Activated CD8-positive, alpha-beta T cell treated with anti-CD3 and anti-CD28 coated beads for 36 hours (primary cell): Measurements from ENCODE around the gene PDLIM1. TPM values are rescaled to one million over a fixed set of nuclear protein-coding genes. Genes with fewer than 3 reads are reported as not detected.

ENCODE experiments used
- ATAC-seq: fragments of 200-7000 bp; cut with Tn5 transposase; one replicate; pipeline ENCODE4 v1.10.0; 2021; ENCODE audit warnings: mild to moderate bottlenecking, moderate library complexity
- CTCF ChIA-PET: fragments of 350-600 bp; sonication (Branson Sonifier 250); formaldehyde crosslinking; loops from one replicate; lab custom pipeline; 2021; ENCODE audit warnings: antibody characterized with exemption; lab: Charles Lee
- POLR2A ChIA-PET: fragments of 350-600 bp; sonication (Branson Sonifier 250); formaldehyde crosslinking; loops from one replicate; lab custom pipeline; 2021; ENCODE audit warnings: antibody characterized with exemption; lab: Charles Lee
- DNase-seq: peaks from one replicate; pipeline ENCODE4 v3.0.0-alpha.2; 2020
- H3K27ac Mint-ChIP-seq: one replicate; pipeline ENCODE4 v1.8.0; 2021; ENCODE audit warnings: mild to moderate bottlenecking, mixed read lengths
- H3K27me3 Mint-ChIP-seq: one replicate; pipeline ENCODE4 v1.8.0; 2021; ENCODE audit warnings: mixed read lengths
- H3K36me3 Mint-ChIP-seq: one replicate; pipeline ENCODE4 v1.8.0; 2021; ENCODE audit warnings: low read depth, mixed read lengths
- H3K4me1 Mint-ChIP-seq: one replicate; pipeline ENCODE4 v1.8.0; 2021; ENCODE audit warnings: low read depth, mixed read lengths
- H3K4me3 Mint-ChIP-seq: one replicate; pipeline ENCODE4 v1.8.0; 2021; ENCODE audit warnings: mild to moderate bottlenecking, moderate library complexity, mixed read lengths
- H3K9me3 Mint-ChIP-seq: one replicate; pipeline ENCODE4 v1.8.0; 2021; ENCODE audit warnings: mixed read lengths
- intact Hi-C: fragments of 100-400 bp; cut with micrococcal nuclease; formaldehyde crosslinking; loops from one replicate; pipeline ENCODE4 v1.10.0; 2022
- total RNA-seq, 2 experiments: library from RNA; stranded (reverse); gene quantifications; one replicate each; pipeline ENCODE4 v1.2.3, GENCODE V29; 2021
- TF ChIP-seq, protein P1 (sequence below): fragments of 200-600 bp; IDR thresholded peaks from one replicate; pipeline ENCODE4 v1.8.0; 2022; ENCODE audit warnings: antibody characterized with exemption, mild to moderate bottlenecking

PDLIM1 gene
- total RNA-seq, 2 experiments from 2014 or later, result 0.74 to 1.1 TPM

DNA sequence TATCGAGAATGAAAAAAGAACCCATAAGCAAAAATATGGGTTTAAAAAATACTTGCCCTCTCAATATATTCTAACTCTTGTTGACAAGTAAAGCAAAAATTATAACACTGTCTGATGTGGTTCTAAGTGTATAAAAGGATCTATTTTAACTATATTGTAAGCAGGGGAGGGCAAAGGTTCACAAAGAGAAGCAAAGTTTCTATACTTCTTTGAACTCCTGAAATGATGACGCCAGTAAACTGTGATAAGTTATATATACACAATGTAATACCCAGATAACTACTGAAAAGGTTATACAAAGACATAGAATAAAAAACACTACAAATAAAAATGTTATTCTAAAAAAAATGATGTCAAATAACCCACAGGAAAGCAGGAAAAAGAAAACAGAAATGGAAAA, 37.1 kb downstream of the PDLIM1 start:
- ChIA-PET CTCF (interaction anchor here (0.6 to 1.5 kb wide), 2 partner anchors 11 to 12 kb away, joined by 3 to 6 read pairs; no protein-coding TSS in a partner anchor), POLR2A (no interaction called here)
- Mint-ChIP-seq H3K36me3 (no peaks in the 10 kb centered on the region), H3K4me1 (no peaks in the 10 kb centered on the region), H3K27me3 (peaks cover 4% of the 10 kb centered on the region), H3K4me3 (no peak overlapping the region), H3K9me3 (peaks cover 1% of the 10 kb centered on the region), H3K27ac (no peak overlapping the region)
- DNase-seq (no peak), ATAC-seq (no peak)
- TF ChIP-seq, protein P1, sequence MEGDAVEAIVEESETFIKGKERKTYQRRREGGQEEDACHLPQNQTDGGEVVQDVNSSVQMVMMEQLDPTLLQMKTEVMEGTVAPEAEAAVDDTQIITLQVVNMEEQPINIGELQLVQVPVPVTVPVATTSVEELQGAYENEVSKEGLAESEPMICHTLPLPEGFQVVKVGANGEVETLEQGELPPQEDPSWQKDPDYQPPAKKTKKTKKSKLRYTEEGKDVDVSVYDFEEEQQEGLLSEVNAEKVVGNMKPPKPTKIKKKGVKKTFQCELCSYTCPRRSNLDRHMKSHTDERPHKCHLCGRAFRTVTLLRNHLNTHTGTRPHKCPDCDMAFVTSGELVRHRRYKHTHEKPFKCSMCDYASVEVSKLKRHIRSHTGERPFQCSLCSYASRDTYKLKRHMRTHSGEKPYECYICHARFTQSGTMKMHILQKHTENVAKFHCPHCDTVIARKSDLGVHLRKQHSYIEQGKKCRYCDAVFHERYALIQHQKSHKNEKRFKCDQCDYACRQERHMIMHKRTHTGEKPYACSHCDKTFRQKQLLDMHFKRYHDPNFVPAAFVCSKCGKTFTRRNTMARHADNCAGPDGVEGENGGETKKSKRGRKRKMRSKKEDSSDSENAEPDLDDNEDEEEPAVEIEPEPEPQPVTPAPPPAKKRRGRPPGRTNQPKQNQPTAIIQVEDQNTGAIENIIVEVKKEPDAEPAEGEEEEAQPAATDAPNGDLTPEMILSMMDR, result no peak
- intact Hi-C loops, result no loop called here

DNA sequence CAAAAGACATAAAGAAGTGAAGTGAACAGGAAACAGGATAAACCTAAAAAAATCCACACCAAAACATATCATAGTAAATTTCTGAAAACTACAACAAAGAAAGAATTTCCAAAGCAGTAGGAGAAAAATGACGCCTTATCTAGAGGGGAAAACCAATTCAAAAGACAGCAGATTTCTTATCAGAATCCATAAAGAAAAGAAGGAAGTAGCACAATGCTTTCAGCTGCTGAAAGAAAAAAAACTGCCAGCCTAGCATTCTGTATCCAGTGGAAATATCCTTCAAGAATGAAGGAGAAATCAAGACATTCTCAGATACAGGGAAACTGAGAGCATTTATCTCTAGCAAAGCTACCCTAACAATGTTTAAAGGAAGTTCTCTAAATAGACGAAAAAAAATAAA, 37.8 kb downstream of the PDLIM1 start:
- ATAC-seq, result no peak
- ChIA-PET POLR2A (no interaction called here), CTCF (no interaction called here)
- Mint-ChIP-seq H3K9me3 (peaks cover 1% of the 10 kb centered on the region), H3K36me3 (no peaks in the 10 kb centered on the region), H3K27me3 (peaks cover 5% of the 10 kb centered on the region), H3K27ac (no peak overlapping the region), H3K4me3 (no peak overlapping the region), H3K4me1 (no peaks in the 10 kb centered on the region)
- intact Hi-C loops, result no loop called here
- no peak for DNase-seq
- TF ChIP-seq, protein P1, result no peak

DNA sequence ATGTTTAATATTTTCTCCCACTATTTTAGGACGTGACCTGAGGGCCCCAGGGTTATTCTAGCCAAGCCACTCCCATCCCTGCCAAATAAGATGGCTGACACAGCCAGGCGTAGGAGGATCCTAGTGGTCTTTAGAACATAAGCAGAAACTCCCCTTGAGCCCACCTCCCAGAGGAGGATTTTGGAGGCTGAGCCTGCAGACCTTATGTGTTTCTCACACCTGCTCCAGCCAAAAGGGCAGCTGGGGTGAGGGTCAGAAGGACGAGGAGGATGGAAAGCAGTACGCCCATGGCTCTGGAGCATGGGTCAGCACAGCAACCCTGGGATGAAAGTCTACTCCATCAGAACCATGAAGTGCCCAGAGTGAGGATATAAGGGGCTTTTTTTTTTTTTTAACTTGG, 39.9 kb downstream of the PDLIM1 start:
- no peaks in the 10 kb centered on the region for H3K36me3 Mint-ChIP-seq
- TF ChIP-seq, protein P1, result no peak
- DNase-seq, result no peak
- H3K27me3 Mint-ChIP-seq, result peaks cover 5% of the 10 kb centered on the region
- H3K4me1 Mint-ChIP-seq, result no peaks in the 10 kb centered on the region
- no peak overlapping the region for H3K27ac Mint-ChIP-seq
- POLR2A ChIA-PET, result no interaction called here
- ATAC-seq, result no peak
- intact Hi-C loops, result no loop called here
- no peak overlapping the region for H3K4me3 Mint-ChIP-seq
- CTCF ChIA-PET, result interaction anchor here (1.4 kb wide), 1 partner anchor 8 kb away, joined by 4 read pairs; no protein-coding TSS in a partner anchor
- H3K9me3 Mint-ChIP-seq, result peaks cover 1% of the 10 kb centered on the region

DNA sequence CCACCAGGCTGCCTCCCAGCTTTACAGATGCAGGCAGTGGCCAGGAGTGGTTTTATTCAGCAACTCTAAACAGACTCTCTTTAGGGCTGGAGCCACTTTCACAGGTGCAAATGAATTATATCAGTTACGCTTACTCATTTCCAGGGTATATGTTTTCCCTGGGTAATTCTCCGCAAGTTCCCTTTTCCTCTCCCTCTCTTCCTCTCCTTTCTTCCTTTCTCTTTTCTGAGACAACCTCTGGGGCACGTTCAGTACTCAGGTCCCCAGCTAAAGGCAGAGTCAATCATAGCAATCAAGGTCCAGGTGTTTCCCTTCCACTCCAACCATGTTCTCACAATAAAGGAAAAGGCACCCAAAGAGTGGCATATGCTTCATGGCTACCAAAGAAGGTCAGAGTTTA, 41.3 kb downstream of the PDLIM1 start:
- DNase-seq, result no peak
- Mint-ChIP-seq H3K4me1 (peaks cover 4% of the 10 kb centered on the region), H3K27me3 (peaks cover 7% of the 10 kb centered on the region), H3K27ac (no peak overlapping the region), H3K4me3 (no peak overlapping the region), H3K36me3 (no peaks in the 10 kb centered on the region), H3K9me3 (no peaks in the 10 kb centered on the region)
- no peak for ATAC-seq
- TF ChIP-seq, protein P1, result no peak
- intact Hi-C loops, result loop anchor here (10.0 kb wide), 1 partner anchor 615 kb away; no protein-coding TSS in a partner anchor
- ChIA-PET CTCF (interaction anchor here (0.6 to 1.7 kb wide), 2 partner anchors 114 to 125 kb away, joined by 4 read pairs; no protein-coding TSS in a partner anchor), POLR2A (no interaction called here)

DNA sequence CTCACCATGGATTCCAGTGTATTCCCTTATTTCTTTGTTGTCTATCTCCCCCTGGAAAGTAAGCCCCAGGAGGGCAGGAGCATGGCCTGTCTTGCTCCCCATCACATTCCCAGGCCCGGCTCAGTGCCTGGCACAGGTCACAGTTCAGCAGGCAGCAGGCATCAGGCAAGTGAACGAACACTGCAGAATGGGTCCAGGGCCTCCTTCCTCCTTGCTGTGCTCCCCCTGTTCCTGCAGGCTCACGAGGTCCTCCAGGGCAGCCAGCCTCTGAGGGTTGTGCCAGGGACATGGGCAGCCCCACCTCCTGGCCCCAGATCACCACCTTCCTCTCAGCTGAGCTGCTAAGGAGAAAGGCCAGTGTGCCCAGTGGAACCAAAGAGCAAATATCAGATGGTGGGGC, 41.8 kb downstream of the PDLIM1 start:
- Mint-ChIP-seq H3K4me1 (peaks cover 4% of the 10 kb centered on the region), H3K27me3 (peaks cover 7% of the 10 kb centered on the region), H3K4me3 (no peak overlapping the region), H3K9me3 (no peaks in the 10 kb centered on the region), H3K36me3 (no peaks in the 10 kb centered on the region), H3K27ac (no peak overlapping the region)
- intact Hi-C loops, result loop anchor here (10.0 kb wide), 1 partner anchor 614 kb away; no protein-coding TSS in a partner anchor
- POLR2A ChIA-PET, result no interaction called here
- TF ChIP-seq, protein P1, result no peak
- no peak for DNase-seq
- no peak for ATAC-seq
- CTCF ChIA-PET, result interaction anchor here (0.6 to 1.7 kb wide), 2 partner anchors 114 to 126 kb away, joined by 4 read pairs; no protein-coding TSS in a partner anchor
